Measurements from ENCODE around the gene RANBP1. TPM values are rescaled to one million over a fixed set of nuclear protein-coding genes. Genes with fewer than 3 reads are reported as not detected.

RANBP1 gene
- total RNA-seq, 1 experiment from 2014 or later = 509 TPM

GRCh38 chr22:20105456-20106204 is 10.3 kb upstream of the RANBP1 start:
- no peak overlapping the region for H3K4me3 ChIP-seq (ENCODE audit: low read depth, low read length, poor library complexity, severe bottlenecking)
- no peak overlapping the region for H3K27ac ChIP-seq (ENCODE audit: low read depth, low read length, poor library complexity, severe bottlenecking)
- ChIA-PET POLR2A (ENCODE audit: low non-redundant PET) (no interaction called here), CTCF (no interaction called here)
- intact Hi-C loops (cut with micrococcal nuclease; ENCODE audit: unreplicated experiment) = no loop called here
- no peak for DNase-seq (ENCODE audit: low spot score)
- no peaks in the 10 kb centered on the region for H3K27me3 ChIP-seq (replicated peaks; ENCODE audit: insufficient read depth, low read depth, low read length, poor library complexity)
- peaks cover 91% of the 10 kb centered on the region for H3K36me3 ChIP-seq (ENCODE audit: insufficient read depth, low read length, poor library complexity, severe bottlenecking)
- no peaks in the 10 kb centered on the region for H3K9me3 ChIP-seq (ENCODE audit: low read depth, low read length, poor library complexity, severe bottlenecking)
- BruUV-seq (replicated peaks) = no TSS peak
- TF ChIP-seq EZH2 (IDR thresholded peaks at IDR 0.05; ENCODE audit: borderline replicate concordance, low read depth, low read length, poor library complexity, severe bottlenecking) = no peak
- H3K4me1 ChIP-seq (ENCODE audit: insufficient read depth, low read length, poor library complexity, severe bottlenecking) = no peaks in the 10 kb centered on the region

GRCh38 chr22:20106205-20106848 is 9.6 kb upstream of the RANBP1 start:
- H3K27ac ChIP-seq (ENCODE audit: low read depth, low read length, poor library complexity, severe bottlenecking) = no peak overlapping the region
- no peak for DNase-seq (ENCODE audit: low spot score)
- CTCF ChIA-PET = no interaction called here
- BruUV-seq (replicated peaks) = no TSS peak
- POLR2A ChIA-PET (ENCODE audit: low non-redundant PET) = no interaction called here
- intact Hi-C loops (cut with micrococcal nuclease; ENCODE audit: unreplicated experiment) = no loop called here
- H3K27me3 ChIP-seq (replicated peaks; ENCODE audit: insufficient read depth, low read depth, low read length, poor library complexity) = no peaks in the 10 kb centered on the region
- TF ChIP-seq CTCF (conservative IDR thresholded peaks at IDR 0.05; ENCODE audit: low read depth, low read length) (no peak), EZH2 (IDR thresholded peaks at IDR 0.05; ENCODE audit: borderline replicate concordance, low read depth, low read length, poor library complexity, severe bottlenecking) (no peak)
- no peak overlapping the region for H3K4me3 ChIP-seq (ENCODE audit: low read depth, low read length, poor library complexity, severe bottlenecking)
- H3K4me1 ChIP-seq (ENCODE audit: insufficient read depth, low read length, poor library complexity, severe bottlenecking) = no peaks in the 10 kb centered on the region
- peaks cover 90% of the 10 kb centered on the region for H3K36me3 ChIP-seq (ENCODE audit: insufficient read depth, low read length, poor library complexity, severe bottlenecking)
- H3K9me3 ChIP-seq (ENCODE audit: low read depth, low read length, poor library complexity, severe bottlenecking) = no peaks in the 10 kb centered on the region

GRCh38 chr22:20106849-20107237 is 9.1 kb upstream of the RANBP1 start:
- intact Hi-C loops (cut with micrococcal nuclease; ENCODE audit: unreplicated experiment) = no loop called here
- Histone ChIP-seq H3K36me3 (ENCODE audit: insufficient read depth, low read length, poor library complexity, severe bottlenecking) (peaks cover 85% of the 10 kb centered on the region), H3K27me3 (replicated peaks; ENCODE audit: insufficient read depth, low read depth, low read length, poor library complexity) (no peaks in the 10 kb centered on the region), H3K27ac (ENCODE audit: low read depth, low read length, poor library complexity, severe bottlenecking) (no peak overlapping the region), H3K4me3 (ENCODE audit: low read depth, low read length, poor library complexity, severe bottlenecking) (no peak overlapping the region), H3K4me1 (ENCODE audit: insufficient read depth, low read length, poor library complexity, severe bottlenecking) (no peaks in the 10 kb centered on the region), H3K9me3 (ENCODE audit: low read depth, low read length, poor library complexity, severe bottlenecking) (no peaks in the 10 kb centered on the region)
- POLR2A ChIA-PET (ENCODE audit: low non-redundant PET) = no interaction called here
- no peak for TF ChIP-seq EZH2 (IDR thresholded peaks at IDR 0.05; ENCODE audit: borderline replicate concordance, low read depth, low read length, poor library complexity, severe bottlenecking)
- no peak for TF ChIP-seq CTCF (conservative IDR thresholded peaks at IDR 0.05; ENCODE audit: low read depth, low read length)
- CTCF ChIA-PET = no interaction called here
- no TSS peak for BruUV-seq (replicated peaks)
- no peak for DNase-seq (ENCODE audit: low spot score)

Measured in A673 (cell line).